NCI-H1092 treated with DMSO at 0.1 percent for 48 hours (cell line): ENCODE data around the gene CHM.
A peak's percentile ranks its signal among the peaks of the same experiment; 100 is the strongest.

Experiments used
- DNase-seq: peaks from one replicate; lab custom pipeline; 2025; lab: John Stamatoyannopoulos, UW

The CHM gene

GRCh38 chrX:85905851-85906250, 141.5 kb downstream of the CHM start:
- no peak for DNase-seq

DNA sequence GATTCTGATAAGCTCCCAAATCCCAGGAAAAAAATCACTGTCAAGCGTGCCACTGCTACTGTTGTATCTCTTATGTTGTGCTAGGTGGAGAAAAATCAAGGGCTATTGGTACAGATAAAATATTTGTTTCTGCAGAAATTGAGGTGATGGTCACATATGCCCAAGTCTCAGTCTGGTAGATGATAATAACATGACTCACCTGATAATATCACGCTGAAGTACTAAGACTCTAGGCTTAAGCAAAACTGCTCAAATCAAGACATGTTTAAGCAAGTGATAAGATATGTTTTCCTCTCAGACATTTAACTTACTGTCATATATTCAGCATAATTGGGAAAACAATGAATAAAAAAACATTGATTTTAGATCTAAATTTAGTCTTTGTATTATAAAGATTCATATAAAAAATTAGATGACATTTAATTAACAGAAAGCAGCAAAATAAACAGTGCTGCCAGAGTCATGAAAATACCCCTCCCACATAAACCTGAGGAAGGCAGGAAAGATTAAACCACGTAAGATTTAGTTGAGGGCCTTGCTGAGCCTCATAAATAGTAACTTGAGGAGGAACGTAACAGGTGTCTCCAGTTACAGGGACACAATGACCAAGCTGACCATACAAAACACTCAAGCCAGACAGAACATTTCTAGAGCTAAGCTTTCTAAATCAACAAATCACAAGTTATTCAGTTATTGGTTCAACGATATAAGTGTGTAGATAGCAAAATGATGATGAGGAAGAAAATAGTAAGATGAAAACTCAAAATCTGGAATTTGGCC, 143.5 kb downstream of the CHM start:
- DNase-seq, result peak; percentile 31

- DNase-seq, result no peak
Measured at GRCh38 chrX:85897362-85898126, 149.8 kb downstream of the CHM start.

DNA sequence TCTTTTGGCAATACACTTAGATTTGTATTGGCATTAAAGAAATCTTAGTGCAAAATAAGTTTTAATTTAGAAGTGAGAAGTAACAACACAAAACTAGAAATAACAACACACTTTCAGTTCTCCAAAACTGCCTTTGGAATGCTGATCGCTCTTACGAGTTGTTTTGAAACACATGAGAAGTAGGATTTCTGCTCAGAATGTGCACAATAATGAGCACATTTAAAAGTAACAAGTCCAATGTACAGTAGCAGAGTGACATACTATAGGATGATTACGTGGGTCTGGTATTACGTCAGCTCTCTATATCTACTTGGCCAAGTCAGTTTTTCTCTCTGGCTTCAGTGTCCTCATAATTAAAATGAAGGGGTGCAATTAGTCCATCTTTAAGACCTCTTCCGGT, 164.8 kb downstream of the CHM start:
- no peak for DNase-seq

DNA sequence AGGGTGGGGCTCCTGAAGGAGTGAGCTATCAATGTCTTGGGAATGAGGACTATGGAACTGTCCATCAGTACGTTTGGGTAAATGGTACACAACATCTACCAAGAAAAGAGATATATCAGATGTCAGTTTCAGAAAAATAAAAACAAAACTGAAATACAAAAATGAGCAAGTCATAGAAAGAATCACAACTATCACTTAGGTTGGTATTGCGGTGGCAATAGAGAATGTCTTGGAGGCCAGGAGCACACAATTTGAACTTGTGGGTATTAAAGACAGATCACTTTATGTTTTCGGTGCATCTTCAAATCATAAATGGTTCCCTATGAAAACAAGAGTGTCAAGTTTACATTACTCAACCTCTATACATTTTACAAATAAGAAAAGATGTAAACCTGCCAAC, 176.8 kb downstream of the CHM start:
- no peak for DNase-seq

- no peak for DNase-seq
Measured at GRCh38 chrX:85865324-85865723, 182.0 kb downstream of the CHM start.

DNA sequence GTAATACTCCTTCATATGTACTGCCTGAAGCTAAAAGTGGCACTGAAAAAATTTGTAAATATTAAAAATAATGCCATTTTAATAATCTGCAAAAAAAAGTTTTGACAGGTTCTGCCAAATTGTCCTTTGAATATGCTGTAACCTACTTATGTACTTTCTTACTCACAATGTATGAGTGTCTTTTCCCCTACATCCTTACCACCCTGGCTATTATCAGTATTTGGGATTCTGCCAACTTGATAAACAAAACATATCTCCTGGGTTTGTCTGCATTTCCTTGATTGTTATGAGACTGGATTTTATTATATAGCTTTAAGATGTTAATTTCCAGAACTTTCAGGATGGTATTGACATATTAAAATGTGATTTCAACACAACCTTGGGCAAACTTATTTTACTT, 187.9 kb downstream of the CHM start:
- DNase-seq, result no peak

GRCh38 chrX:85851418-85851817, 195.9 kb downstream of the CHM start:
- DNase-seq, result no peak

DNA sequence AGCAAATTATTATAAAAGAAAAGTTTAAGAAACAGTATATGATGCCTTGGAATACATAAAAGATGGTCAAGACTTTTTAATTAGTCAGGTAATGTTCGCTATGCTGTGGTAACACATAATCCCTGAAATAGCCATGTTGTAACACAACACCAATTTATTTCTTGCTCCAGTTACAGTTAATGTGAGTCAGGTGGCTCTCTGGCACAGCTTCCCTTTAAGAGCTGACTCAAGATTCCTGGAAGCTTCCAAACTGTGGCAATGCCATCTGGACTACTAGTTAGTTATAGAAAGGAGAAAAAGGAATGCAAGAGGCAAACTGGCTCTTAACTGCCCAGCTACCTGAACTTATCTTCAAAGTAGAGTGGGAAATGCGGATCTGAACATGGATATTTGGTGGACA, 210.5 kb downstream of the CHM start:
- DNase-seq, result no peak

- DNase-seq, result peak; percentile 51
Measured at GRCh38 chrX:85828771-85829170, 218.6 kb downstream of the CHM start.

GRCh38 chrX:85815203-85815751, 232.1 kb downstream of the CHM start:
- DNase-seq, result no peak
